Central memory CD4-positive, alpha-beta T cell (primary cell): ENCODE measurements around the gene DIO2.

Experiments
- DNase-seq: peaks from one replicate; pipeline ENCODE4 v3.0.0; 2022
- total RNA-seq, 3 experiments: gene quantifications; one replicate each; lab custom pipeline; 2026; lab: John Stamatoyannopoulos, UW

The DIO2 gene
- total RNA-seq: 0 reads per million in 3 experiments

DNA sequence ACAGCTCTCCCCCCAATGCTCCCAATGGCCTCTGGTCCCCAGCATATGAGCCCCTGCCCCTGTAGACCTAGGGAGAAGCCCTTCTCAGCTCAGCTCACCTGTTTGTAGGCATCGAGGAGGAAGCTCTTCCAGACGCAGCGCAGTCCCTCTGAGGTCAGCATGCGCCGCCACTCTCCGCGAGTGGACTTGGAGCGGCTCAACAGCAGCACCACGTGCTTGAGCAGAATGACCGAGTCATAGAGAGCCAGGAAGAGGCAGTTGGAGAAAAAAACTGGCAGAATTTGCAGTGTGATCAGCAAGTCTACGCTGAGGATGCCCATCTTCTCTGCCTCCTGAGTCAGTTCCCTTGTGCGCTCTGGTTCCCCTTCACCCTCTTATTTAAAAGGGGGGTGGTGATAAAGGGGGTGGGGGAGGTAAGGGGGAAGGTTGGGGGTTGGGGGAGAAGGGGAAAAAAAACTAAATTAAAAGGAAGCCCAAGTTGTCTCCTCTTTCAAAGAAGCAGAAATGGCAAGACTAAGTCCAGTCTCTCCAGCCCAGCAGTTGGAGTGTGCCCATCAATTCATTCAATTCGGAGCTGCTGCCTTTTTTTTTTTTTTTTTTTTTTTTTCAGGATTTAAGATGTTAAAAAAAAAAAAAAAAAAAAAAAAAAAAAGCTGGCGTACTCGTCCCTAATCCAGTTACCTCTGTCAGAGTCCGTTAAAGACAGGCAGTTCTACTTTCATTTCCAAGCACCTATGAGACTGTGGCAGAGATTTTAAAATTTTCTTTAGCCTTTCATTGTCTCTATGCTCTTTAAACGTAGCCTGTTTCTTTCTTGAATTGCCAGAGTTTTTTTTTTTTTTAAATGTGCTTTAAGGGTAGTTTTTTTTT lies at the start of gene DIO2:
Gene DIO2, minus strand, starts transcription at position 352 of the 870 bp plus-strand sequence. Its CDS starts 32 bp downstream, at position 320.
- no peak for DNase-seq

DNA sequence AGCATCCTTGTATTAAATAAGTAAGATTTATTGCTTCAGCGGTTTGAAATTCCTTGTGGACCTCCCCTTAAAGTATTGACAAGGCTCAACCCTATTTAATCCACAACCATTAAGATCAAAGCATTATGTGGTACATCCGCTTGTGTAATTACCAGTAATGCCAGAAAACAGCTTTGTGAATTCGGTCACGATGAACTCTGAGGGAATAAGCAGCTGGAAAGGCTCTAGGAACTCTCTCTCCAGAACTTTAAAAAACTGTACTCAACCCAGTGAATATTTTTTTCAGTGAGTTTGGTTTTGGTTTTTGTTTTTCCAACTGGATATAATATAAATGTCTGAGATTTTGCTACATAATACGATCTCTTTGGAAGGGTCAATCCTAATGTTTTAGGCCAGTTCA lies 49.3 kb upstream of the DIO2 start:
- no peak for DNase-seq

DNA sequence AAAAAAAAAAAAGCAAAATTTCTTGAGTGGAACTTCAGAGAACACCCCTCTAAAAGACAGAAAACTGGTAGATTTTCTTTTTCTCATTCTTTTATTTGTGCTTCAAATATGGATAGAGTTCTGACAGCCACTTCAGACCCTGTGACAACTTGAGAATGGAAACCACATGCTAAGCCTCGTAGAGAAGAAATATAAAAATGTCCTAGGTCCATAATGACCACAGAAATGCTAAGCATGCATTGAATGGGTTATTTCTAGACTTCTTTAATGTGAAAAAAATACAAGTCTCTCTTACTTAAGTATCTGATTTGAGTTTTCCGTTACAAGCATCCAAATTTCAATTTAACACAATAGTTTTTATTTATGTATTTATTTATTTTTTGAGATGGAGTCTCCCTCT lies 28.3 kb upstream of the DIO2 start:
- DNase-seq: no peak

DNA sequence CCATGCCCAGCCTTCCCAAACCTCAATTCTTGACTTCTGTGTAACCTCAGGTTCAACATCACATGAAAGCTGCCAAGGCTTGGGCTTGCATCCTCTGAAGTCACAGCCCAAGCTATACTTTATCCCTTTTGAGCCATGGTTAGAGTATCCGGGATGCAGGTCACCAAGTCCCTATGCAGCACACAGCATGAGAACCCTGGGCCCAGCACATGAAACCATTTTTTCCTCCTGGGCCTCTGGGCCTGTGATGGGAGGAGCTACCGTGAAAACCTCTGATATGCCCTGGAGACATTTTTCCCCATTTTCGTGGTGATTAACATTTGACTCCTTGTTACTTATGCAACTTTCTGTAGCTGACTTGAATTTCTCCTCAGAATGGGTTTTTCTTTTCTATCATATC lies 25.8 kb upstream of the DIO2 start:
- DNase-seq: no peak

DNA sequence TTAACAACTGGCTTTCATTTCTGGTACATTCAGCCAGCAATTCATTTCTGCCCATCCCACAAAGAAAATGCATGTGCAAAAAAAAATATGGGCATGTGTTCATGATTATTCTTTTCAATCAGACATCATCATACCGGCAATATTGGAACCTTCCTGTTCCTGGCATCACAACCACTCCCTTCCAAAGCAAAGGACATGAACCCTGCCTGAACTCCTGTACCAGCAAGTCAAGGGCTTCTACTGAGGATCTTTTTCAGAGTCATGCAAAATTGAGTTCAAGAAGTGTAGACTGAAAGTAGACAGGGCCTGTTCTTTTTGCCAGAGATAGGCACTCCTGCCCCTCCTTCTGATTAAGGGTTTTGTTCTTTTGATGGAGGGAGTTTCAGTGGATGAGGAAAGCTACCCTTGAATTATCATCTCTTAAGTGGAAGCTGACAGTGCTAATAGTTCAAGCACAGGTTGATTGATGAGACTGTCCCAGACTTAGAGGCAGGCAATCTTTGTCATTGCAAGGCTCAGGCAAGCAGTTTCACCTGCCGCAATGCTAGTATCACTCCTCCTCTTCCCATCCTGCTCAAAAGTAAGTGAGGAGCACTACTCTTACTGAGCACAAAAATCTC lies 22.3 kb upstream of the DIO2 start:
- no peak for DNase-seq

DNA sequence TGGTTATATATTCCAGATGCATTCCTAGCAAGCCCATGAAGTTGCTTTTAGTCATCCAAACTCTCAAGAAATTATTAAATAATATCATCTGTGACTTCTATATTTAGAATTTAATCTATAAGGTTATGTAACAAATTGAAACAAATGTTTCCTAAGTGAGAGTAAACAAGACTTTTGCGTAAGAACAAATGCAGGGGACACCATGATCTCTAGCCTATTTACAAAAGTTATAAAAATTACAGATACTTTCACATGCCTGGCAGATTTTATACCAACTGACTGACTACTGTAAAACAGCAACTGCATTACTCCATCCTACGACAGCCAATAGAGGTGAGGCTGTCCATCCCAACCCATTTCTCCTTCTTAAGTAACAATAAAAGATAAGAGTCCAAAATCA lies 20.4 kb upstream of the DIO2 start:
- no peak for DNase-seq

DNA sequence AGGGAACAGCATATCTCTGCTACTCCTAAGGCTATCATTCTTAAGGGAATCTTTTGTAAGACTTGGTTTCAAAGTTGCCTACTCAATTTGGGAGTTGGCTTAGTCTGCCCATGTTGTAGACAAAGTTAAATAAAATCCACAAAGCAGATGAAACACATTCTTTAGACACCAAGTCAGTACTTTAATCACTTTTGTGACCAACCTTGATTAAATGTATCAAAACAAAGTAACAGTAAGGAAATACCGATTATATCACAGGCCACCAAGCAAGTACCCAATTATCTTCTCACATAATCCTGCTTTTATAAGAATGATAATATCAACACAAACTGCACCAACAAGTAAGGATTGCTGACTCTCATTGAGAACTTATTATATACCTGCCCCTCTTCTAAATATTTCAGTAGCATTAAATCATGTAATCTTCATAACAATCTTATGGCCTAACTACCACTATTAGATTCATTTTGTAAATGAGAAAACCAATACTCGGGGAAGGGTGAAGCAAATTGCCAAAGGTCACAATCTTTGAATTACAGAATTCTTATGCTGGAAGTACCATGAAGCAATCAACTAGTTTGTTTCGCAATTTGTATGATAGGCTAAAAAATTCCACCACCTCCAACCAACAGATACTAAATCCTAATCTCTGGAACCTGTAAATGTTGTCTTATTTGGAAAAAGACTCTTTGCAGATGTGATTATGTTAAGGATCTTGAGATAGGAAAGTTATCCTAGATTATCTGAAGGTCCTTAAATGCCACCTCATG lies 12.6 kb upstream of the DIO2 start:
- DNase-seq: no peak

DNA sequence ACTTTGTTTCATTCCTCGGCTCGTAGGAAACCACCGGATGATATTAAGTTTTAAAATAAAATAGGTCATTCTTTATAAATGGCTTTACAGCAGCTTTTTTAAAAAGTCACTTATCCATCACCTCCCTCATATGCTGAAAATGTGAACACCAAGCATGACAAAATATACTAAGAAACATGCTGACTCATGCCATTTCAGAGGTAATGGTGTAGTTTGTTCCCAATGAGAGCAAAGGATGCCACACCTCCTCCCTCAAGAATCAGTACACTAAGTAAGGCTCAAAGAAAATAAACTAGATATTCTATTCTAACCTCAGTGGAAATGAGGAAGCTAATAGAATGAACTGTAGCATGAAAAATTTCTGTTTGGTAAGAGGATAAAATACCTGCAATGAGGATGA lies 5.5 kb upstream of the DIO2 start:
- no peak for DNase-seq

DNA sequence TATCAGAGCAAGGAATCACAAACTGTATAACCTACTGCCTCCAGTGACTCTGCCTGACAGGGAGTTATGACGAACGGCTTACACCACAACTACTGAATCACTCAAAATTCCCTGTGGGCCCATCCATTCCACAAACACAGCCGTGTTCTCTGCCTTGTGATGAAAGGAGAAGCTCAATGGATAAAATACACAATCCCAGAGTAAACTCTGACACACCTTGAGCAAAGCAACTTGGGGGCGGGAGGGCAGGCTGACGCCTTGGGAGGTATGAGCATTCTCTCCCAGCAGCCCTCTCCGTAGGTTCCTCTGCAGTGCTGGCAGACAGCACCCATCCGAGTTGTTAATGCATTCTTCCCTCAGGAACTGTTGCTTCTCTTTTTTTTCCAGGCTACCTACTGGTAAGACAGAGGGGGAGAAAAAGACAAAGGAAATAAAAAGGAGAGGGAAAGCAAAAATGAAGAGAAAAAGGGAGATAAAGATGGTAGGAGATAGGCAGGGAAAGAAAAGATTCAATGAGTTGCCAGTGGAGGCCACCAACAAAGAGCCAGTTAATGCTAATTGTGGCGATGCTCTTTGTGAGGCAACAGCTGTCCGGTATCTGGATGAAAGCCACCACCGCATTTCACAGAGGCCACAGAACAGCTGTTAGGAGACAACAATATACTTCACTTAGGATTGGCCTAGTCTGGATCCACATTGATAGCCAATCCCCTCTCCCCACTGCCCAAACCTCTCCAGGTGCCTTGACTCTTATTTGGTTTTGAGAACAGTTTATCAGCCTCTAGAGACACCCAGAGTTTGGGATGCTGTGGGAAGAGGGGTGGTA lies 4.7 kb upstream of the DIO2 start:
- no peak for DNase-seq

DNA sequence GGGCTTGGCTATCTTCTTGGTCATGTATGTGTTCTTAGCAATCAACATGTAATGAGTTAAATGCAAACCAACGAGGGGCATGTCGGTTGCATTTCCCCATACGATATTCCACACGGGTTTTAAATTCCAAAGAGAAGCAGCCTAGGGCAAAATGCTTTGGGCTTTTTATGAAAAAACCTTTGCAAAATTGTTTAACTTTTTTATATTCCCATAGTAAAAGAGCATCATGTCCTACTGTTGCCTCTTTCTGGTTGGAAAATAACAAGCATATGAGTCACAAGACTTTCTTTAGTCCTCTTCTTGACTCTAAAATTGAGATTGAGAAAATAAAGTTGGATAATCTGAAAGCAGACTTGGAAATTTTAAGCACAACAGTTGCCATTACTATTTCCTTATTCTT lies 3.8 kb upstream of the DIO2 start:
- DNase-seq: no peak

DNA sequence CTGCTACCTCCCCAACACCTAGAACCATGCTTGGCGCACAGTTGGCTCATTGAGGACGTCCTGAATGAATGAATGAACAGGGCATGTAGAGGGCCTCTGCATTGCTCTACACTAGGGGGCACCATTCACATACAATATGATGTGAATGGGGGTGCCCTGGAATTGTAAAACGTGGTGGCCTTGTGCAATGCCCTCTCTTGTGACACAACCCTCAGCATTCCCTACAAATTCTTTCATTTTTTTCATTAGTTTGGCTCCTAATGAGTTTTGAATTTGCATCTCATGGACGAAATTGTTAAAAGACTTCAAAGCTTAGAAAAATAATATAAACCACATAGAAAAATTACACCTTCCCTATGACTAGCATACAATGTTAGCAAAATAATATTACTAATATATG lies 2.3 kb upstream of the DIO2 start:
- no peak for DNase-seq

DNA sequence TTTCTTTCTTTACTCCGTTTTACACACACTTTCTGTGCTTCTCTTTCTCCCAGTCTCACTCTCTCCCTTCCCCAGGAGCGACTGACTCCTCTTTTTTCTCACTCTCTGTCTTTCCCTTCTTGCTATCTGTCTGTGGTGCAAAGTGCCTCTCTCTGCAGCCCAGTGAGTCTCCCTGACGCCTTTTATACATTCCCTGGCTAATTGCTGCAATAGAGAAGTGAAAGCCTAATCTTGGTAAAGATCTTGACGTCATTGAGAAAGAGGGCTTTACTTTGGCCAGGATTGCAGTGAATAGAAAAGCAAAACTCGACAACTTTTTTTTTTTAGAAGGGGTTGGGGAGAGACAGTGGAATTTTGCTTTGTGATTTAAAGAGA lies 706 bp upstream of the DIO2 start:
- no peak for DNase-seq

DNA sequence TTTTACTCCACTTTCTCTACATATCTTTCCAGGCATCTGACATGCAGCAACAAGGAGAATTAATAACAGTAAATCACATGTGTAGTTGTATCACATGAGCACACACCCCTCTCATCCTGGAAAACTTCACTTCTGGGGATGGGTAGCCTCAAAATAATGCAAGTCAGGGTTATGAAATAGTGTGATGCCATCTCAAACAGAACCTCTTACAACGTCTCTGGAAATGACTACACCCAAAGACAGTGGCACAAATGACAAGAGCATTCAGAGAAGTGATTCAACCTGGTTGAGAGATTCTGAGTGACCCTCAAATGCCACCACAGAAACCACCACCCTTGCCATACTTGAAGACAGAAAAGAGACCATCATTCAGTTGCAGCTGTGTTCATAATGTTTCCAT lies 2.8 kb downstream of the DIO2 start:
- no peak for DNase-seq

DNA sequence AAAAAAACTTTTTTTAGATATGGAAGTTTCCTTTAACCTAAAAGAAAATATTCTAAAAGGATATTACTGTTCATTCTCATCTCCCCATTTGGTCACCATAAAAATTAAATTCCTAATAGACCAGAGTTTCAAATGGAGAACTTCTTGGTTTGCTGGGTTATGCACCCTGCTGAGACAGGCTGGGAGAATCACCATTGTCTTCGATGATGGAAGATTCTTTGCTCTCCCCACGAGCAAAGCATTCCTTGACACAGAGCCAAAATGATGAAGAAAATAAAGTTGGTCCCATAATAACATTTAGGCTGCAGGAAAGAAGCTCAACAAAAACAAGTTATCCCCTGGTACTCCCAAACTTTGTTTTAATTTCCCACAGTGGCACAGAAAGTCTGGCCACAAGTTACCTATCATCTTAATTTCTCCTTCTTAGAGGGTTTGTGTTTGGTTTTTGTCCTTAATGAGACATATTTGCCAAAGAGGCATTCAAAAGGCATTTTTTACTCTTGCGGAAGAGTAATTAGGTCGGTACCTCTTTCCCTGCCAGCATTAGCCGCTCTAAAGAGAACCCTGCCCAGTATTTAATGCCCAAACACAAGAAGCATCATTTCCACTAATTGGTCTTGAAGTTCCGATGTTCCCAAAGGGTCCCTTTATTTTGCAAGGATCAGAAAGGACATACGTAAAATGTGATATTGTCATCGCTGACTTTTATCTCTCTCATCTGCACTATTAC lies 4.8 kb downstream of the DIO2 start:
- DNase-seq: no peak

DNA sequence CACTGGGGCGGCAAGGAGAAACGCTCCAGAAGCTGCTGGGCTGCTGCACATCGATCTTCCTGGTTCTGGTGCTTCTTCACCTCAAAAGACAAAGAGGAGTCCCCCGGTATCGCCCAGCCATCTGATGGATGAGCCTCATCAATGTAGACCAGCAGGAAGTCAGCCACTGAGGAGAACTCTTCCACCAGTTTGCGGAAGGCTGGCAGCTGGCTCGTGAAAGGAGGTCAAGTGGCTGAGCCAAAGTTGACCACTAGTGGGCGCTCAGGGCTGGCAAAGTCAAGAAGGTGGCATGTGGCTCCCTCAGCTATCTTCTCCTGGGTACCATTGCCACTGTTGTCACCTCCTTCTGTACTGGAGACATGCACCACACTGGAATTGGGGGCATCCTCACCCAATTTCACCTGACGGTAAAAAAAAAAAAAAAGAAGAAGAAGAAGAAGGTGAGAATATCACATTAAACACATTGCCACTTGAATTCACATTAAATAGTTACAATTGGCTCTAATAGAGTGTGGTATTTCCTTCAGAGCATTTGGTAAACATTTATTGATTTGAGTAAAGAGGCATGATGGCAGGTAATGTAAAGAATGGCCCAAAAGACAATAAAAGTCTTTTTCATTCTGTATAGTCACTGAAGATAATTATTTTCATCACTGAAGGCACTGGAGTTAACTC lies 8.3 kb downstream of the DIO2 start:
- no peak for DNase-seq

DNA sequence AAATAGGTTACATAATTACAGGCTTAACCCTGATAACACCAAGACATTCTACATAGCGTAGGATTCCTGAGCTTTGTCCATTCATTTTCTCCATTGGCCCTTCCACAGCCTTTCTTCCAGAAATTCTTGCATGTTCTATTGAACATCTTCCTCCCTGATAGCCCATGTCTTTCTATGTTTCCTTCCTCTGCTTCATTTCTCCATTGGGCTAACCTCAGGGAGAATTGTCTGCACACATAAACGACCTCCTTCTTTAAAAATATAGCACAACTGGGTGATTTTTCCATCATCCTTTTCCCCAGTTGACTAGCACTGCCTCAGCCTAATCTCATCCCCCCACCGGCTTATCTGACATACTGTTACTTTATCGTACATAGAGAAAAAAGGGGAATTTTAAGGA lies 11.2 kb downstream of the DIO2 start:
- no peak for DNase-seq

DNA sequence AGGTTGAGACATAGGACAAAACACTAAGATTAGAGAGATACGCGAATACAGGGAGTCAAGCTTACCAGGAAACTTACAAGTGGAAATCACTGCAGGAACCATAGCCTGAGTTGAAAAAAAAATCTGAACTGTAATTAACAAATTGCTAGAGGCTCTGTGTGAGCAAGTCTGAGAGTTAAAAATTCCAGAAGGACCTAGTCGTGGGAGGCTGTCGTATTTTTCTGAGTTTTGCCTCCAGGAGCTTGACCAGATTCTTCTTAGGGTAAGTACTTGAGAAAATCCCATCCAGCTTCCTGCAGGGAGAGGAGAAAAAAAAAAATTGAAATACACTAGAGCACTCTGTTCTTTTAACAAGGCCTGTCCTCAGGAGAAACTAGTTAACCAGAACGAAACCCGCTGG lies 22.7 kb downstream of the DIO2 start:
- no peak for DNase-seq

DNA sequence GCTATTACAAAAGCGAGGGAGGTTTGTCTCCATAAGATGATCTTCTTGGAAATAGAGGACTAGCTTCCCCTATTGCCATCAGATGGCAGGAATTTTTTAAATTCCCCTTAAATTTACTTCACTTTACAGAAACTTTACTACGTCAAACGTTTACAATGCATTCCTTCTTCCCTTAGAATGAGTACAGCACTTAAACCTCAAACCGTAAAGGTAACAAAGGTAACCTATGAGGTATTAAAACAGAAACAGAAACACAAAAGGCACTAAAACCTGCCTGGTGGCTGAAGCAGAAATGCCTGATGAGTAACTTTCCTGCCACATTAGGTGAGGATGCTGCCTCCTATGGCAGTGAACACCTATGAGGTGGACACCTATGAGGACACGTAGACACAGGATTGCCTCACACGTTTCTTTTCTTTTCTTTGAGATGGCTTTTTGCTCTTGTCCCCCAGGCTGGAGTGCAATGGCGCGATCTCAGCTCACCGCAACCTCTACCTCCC lies 25.0 kb downstream of the DIO2 start:
- no peak for DNase-seq

DNA sequence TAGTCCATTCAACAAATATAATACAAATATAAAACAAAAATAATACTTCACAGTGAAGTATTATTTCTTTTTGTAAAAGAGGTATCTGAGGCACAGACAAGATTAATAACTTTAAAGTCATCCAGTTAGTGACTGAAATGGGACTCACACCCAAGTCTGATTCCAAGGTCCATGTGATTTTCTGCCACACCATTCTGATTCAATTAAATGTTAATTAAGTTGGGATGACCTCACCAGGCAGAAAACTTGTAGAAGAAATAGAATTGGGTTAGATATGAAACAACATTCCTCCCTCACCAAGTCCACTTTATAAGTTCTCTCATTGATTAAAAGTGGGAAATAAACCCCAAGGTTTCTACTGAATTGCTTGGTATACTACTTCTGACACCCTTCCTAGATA lies 34.4 kb downstream of the DIO2 start:
- DNase-seq: no peak

DNA sequence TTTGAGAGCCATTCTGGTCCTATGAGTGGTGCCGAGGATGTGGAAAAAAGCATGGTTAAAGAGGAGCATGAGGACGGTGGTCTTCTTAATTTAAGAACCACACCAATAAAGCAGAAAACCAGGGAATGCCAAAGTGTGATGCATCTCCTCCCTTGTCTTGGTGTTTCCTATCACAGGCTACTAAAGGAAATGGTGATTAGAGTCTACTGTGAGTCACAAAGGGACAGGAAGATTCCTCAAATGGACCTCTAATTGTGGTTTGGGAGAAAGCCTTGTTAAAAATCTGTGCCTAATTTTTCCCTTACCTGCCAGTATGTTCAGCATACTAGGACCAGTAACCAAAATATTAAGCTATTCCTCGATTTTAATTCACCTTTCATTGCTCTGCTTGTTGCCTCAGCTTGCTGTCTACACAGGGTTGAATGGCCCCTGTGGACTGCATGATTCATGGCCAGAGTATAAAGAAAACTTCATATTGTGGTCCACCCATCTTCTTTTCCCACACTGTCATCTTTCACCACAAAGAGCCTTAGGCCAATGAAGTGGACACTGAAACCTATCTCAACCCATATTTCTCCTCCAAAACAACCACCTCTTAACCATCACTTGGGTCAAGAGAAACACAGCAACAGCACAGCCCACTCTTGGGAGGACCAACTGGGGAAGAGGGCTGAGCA lies 38.8 kb downstream of the DIO2 start:
- DNase-seq: no peak
